ENCODE results near the gene KRT8. TPM values are rescaled to one million over a fixed set of nuclear protein-coding genes. Genes with fewer than 3 reads are reported as not detected.

Gene KRT8
- total RNA-seq, 3 donors from 2014 or later (not counting 1 experiment from before 2014, with no cell fraction given), result 0.24 to 0.25 TPM; not detected in 1

DNA sequence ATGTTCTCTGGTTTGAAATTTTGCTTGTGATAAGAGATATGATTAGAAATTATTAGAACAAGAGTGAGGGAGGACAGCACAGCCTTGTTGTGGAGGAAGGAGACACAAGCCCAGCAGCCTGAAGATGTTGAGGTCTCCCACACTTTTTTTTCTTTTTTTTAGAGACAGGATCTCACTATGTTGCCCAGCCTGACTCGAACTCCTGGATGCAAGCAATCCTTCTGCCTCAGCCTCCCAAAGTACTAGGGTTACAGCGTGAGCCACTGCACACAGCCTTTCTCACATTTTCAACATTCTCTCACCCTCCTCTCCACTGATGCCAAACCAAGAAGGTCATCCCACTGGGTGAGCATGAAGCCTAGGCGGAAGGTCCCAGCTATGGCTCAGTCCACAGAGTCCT lies 4.9 kb upstream of the KRT8 start:
- H3K27ac Mint-ChIP-seq, result no peak overlapping the region
- no peaks in the 10 kb centered on the region for H3K9me3 Mint-ChIP-seq
- H3K27me3 Mint-ChIP-seq (ENCODE audit: low read depth in 2 of 2), result peaks cover 0 to 15% of the 10 kb centered on the region in 2 donors
- H3K4me3 Mint-ChIP-seq, result no peak overlapping the region
- H3K27me3 ChIP-seq (ENCODE audit: control insufficient read depth, insufficient read depth, low read length), result no peaks in the 10 kb centered on the region
- no peaks in the 10 kb centered on the region for H3K36me3 ChIP-seq (ENCODE audit: control insufficient read depth, insufficient read depth, low read length)
- no peak overlapping the region for H3K4me3 ChIP-seq (ENCODE audit: low read length)
- no peak overlapping the region for H3K27ac ChIP-seq (ENCODE audit: low read length)
- intact Hi-C loops (cut with micrococcal nuclease), result no loop called here
- H3K9me3 ChIP-seq (ENCODE audit: control insufficient read depth, insufficient read depth, low read length), result no peaks in the 10 kb centered on the region
- 92% methylated on average over 3 of the region's 3 CpGs for WGBS (ENCODE audit: insufficient coverage)
- no peak for DNase-seq
- TF ChIP-seq, protein P1, sequence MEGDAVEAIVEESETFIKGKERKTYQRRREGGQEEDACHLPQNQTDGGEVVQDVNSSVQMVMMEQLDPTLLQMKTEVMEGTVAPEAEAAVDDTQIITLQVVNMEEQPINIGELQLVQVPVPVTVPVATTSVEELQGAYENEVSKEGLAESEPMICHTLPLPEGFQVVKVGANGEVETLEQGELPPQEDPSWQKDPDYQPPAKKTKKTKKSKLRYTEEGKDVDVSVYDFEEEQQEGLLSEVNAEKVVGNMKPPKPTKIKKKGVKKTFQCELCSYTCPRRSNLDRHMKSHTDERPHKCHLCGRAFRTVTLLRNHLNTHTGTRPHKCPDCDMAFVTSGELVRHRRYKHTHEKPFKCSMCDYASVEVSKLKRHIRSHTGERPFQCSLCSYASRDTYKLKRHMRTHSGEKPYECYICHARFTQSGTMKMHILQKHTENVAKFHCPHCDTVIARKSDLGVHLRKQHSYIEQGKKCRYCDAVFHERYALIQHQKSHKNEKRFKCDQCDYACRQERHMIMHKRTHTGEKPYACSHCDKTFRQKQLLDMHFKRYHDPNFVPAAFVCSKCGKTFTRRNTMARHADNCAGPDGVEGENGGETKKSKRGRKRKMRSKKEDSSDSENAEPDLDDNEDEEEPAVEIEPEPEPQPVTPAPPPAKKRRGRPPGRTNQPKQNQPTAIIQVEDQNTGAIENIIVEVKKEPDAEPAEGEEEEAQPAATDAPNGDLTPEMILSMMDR (IDR thresholded peaks at IDR 0.05), result no peak
- peaks cover 9% of the 10 kb centered on the region for H3K4me1 ChIP-seq (ENCODE audit: control insufficient read depth, insufficient read depth, low read length)
- no peaks in the 10 kb centered on the region for H3K36me3 Mint-ChIP-seq
- no peak for ATAC-seq
- peaks cover 0 to 8% of the 10 kb centered on the region in 2 donors for H3K4me1 Mint-ChIP-seq

DNA sequence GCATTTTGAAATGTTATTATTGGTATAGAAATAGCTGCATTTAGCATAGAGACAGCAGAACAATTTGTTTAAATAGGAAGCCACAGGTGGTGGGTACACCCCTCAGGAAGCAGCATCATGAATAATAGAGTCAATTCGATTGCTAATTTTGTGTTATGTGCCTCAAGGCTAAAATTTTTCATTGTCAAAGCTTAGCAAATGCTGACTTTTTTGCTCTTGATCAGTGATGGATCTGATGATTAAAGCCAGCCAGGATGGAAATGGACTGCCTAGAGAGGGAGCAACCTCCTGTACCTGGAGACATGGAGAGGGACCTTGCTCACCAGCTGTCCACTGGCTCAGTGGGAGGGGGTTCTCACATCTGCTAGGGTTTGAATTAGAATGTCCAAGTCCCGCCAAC lies 4.5 kb upstream of the KRT8 start:
- WGBS (ENCODE audit: insufficient coverage), result 14% methylated on average over 1 of the region's 2 CpGs
- TF ChIP-seq, protein P1 (IDR thresholded peaks at IDR 0.05), result no peak
- Histone ChIP-seq H3K4me1 (ENCODE audit: control insufficient read depth, insufficient read depth, low read length) (peaks cover 9% of the 10 kb centered on the region), H3K4me3 (ENCODE audit: low read length) (no peak overlapping the region), H3K27me3 (ENCODE audit: control insufficient read depth, insufficient read depth, low read length) (no peaks in the 10 kb centered on the region), H3K36me3 (ENCODE audit: control insufficient read depth, insufficient read depth, low read length) (no peaks in the 10 kb centered on the region), H3K9me3 (ENCODE audit: control insufficient read depth, insufficient read depth, low read length) (no peaks in the 10 kb centered on the region), H3K27ac (ENCODE audit: low read length) (no peak overlapping the region)
- no peak for DNase-seq
- peaks cover 0 to 15% of the 10 kb centered on the region in 2 donors for H3K27me3 Mint-ChIP-seq (ENCODE audit: low read depth in 2 of 2)
- no peak overlapping the region for H3K4me3 Mint-ChIP-seq
- no peaks in the 10 kb centered on the region for H3K36me3 Mint-ChIP-seq
- ATAC-seq, result no peak
- no peaks in the 10 kb centered on the region for H3K9me3 Mint-ChIP-seq
- intact Hi-C loops (cut with micrococcal nuclease), result no loop called here
- H3K4me1 Mint-ChIP-seq, result peaks cover 0 to 8% of the 10 kb centered on the region in 2 donors
- H3K27ac Mint-ChIP-seq, result no peak overlapping the region

DNA sequence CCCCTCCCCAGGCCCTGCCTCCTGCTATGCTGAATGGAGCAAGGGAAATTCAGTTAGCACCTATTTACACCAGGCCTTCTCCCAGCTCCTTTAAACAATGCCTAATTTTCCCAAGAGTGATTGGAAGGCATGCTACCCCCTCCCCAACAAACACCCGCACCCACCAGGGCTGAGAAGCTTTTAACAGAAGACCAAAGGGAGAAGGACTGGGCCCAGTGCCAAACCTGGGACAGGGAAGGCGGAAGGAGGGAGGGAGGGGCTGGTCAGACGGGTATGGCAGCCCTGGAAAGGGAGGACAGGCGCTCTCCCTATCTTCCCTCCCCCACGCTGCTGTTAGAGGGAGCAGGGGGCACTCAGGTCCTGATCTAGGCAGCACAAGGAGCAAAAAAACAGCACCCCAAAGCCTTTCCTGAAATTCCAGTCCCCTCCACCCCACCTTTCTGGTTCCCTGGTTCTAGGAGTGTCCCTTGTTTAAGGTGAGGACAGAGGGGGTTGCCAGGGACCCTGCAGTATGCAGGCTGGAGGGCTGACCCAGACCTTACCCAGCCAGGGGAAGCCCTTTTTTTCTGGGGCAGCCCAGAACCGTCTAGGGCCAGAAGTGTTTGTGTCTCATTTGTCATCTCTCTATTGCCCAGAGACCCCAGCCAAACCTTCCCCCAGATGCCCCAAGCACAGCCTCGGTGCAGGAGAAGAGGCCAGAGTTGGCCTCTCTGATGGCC lies 2.4 kb upstream of the KRT8 start:
- Mint-ChIP-seq H3K27me3 (ENCODE audit: low read depth in 2 of 2) (peaks cover 0 to 15% of the 10 kb centered on the region in 2 donors), H3K9me3 (no peaks in the 10 kb centered on the region), H3K36me3 (no peaks in the 10 kb centered on the region), H3K4me3 (no peak overlapping the region), H3K4me1 (peaks cover 0 to 20% of the 10 kb centered on the region in 2 donors), H3K27ac (no peak overlapping the region)
- H3K36me3 ChIP-seq (ENCODE audit: control insufficient read depth, insufficient read depth, low read length), result no peaks in the 10 kb centered on the region
- WGBS (ENCODE audit: insufficient coverage), result 40% methylated on average over 4 of the region's 7 CpGs
- TF ChIP-seq, protein P1 (IDR thresholded peaks at IDR 0.05), result no peak
- H3K4me1 ChIP-seq (ENCODE audit: control insufficient read depth, insufficient read depth, low read length), result peaks cover 21% of the 10 kb centered on the region
- intact Hi-C loops (cut with micrococcal nuclease), result no loop called here
- no peak overlapping the region for H3K4me3 ChIP-seq (ENCODE audit: low read length)
- peaks cover 6% of the 10 kb centered on the region for H3K27me3 ChIP-seq (ENCODE audit: control insufficient read depth, insufficient read depth, low read length)
- no peak for ATAC-seq
- no peak overlapping the region for H3K27ac ChIP-seq (ENCODE audit: low read length)
- DNase-seq, result no peak
- H3K9me3 ChIP-seq (ENCODE audit: control insufficient read depth, insufficient read depth, low read length), result no peaks in the 10 kb centered on the region

DNA sequence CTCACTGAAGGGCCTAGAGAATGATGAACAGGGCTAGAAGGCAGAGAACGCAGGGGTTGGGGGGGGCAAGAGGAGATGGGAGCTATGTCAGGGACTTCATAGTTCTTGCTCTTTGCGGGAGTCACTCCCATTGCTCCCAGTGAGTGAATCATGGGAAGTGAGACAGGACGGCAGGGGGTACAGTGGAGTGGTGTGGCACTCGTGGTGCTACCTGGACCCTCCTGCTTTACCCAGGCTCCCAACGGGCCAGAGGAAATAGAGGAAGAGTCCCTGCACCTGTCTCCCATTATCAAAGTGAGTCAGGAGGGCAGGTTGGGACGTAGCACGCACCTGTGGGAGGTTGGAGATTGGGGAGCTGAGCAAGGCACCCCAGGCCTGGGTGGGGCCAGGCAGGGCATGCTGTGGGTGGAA lies 1.3 kb upstream of the KRT8 start:
- peaks cover 6% of the 10 kb centered on the region for H3K27me3 ChIP-seq (ENCODE audit: control insufficient read depth, insufficient read depth, low read length)
- no peak overlapping the region for H3K27ac ChIP-seq (ENCODE audit: low read length)
- Mint-ChIP-seq H3K9me3 (no peaks in the 10 kb centered on the region), H3K36me3 (no peaks in the 10 kb centered on the region), H3K4me1 (peaks cover 0 to 20% of the 10 kb centered on the region in 2 donors), H3K4me3 (no peak overlapping the region), H3K27me3 (ENCODE audit: low read depth in 2 of 2) (peaks cover 0 to 20% of the 10 kb centered on the region in 2 donors), H3K27ac (no peak overlapping the region)
- DNase-seq, result no peak
- intact Hi-C loops (cut with micrococcal nuclease), result no loop called here
- H3K4me3 ChIP-seq (ENCODE audit: low read length), result no peak overlapping the region
- peaks cover 21% of the 10 kb centered on the region for H3K4me1 ChIP-seq (ENCODE audit: control insufficient read depth, insufficient read depth, low read length)
- no peaks in the 10 kb centered on the region for H3K9me3 ChIP-seq (ENCODE audit: control insufficient read depth, insufficient read depth, low read length)
- no peak for ATAC-seq
- WGBS (ENCODE audit: insufficient coverage), result 93% methylated on average over 7 of the region's 7 CpGs
- TF ChIP-seq, protein P1 (IDR thresholded peaks at IDR 0.05), result no peak
- H3K36me3 ChIP-seq (ENCODE audit: control insufficient read depth, insufficient read depth, low read length), result no peaks in the 10 kb centered on the region
